HG03378 (cell line): ENCODE results near the gene OR2A2.
"Not testable (repeated sequence)": the region's sequence is repeated elsewhere in the genome, so short reads cannot be mapped to it uniquely, and the experiment has no call there.

Experiments
- ATAC-seq: cut with Tn5 transposase; IDR thresholded peaks from one replicate; pipeline ENCODE4 v1.9.1; 2021; ENCODE audit warnings: mild to moderate bottlenecking, moderate library complexity; ENCODE audit not compliant: unreplicated experiment

OR2A2 gene, protein sequence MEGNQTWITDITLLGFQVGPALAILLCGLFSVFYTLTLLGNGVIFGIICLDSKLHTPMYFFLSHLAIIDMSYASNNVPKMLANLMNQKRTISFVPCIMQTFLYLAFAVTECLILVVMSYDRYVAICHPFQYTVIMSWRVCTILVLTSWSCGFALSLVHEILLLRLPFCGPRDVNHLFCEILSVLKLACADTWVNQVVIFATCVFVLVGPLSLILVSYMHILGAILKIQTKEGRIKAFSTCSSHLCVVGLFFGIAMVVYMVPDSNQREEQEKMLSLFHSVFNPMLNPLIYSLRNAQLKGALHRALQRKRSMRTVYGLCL

DNA sequence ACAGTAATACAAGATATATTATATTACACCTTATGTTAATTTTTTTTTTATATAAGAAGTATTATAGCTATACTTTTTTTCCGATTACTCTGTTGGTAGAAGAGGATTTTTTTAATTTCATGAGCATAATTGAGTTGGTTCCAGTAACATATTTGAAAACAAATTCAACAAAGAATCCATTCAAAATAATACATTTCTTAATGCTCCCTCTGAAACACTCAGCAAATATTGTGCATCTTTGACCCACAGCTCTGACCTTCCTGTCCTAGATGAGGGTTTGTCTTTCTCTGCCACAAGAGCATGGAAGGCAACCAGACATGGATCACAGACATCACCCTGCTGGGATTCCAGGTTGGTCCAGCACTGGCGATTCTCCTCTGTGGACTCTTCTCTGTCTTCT lies at the start of gene OR2A2:
TSS of gene OR2A2 (plus strand) at position 301 of the 400 bp plus-strand sequence. CDS start at position 301, 0 bp downstream.
- ATAC-seq: no peak

GRCh38 chr7:144063710-144064109 lies 45.7 kb upstream of the OR2A2 start:
- ATAC-seq: no peak

- ATAC-seq: no peak
Observed at GRCh38 chr7:144069511-144069910, 39.9 kb upstream of the OR2A2 start, which contains the start of gene OR2A25. Gene OR2A25, plus strand, starts transcription at chr7:144069811. Its CDS starts 4,409 bp downstream, at chr7:144074220.

GRCh38 chr7:144069953-144070352 lies 39.4 kb upstream of the OR2A2 start:
- no peak for ATAC-seq

GRCh38 chr7:144074374-144074773 lies 35.0 kb upstream of the OR2A2 start:
- ATAC-seq: no peak

DNA sequence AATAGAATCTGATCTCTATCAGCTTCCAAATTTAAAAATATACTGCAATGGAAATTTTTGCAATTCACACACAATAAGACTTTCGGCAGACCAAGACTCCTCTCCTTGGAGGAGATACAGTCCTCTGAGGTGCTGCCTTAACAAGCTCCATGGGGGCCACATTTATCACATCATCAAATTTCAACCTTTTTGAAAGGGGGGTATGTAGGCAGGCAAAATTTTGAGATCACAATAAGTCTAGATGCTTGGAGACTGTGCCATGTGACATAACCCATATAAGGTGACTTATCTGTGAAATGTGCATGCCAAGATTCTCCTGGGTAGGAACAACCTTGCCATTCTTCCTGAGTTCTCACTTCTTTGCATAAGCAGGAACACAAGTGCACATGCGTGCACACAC lies 23.4 kb upstream of the OR2A2 start, which contains the start of gene OR2A12:
TSS of gene OR2A12 (plus strand) at position 301 of the 400 bp plus-strand sequence. CDS start 8,830 bp downstream, outside the sequence.
- no peak for ATAC-seq

DNA sequence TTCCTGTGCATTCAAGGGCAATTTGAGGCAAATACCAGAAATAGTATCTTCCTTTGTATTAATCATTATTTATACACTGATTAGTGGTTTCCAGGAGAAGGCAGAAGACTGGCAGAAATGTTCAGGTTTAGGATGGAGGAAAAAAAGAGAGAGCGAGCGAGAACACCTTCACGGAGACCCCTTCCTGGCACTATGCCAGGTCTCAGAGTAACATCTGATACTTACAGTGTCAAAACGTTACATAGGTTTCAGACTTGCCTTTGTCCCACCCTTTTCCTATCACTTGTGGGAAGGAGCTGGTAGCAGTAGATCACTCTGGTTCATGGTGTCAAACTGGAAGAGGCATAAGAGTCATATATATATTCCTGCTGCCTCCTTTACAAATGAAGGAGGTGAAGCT lies 22.7 kb upstream of the OR2A2 start:
- ATAC-seq: no peak

- ATAC-seq: no peak
Observed at GRCh38 chr7:144087230-144087629, 22.2 kb upstream of the OR2A2 start.

GRCh38 chr7:144090667-144091066 lies 18.7 kb upstream of the OR2A2 start:
- no peak for ATAC-seq

GRCh38 chr7:144098776-144099175 lies 10.6 kb upstream of the OR2A2 start:
- ATAC-seq: no peak

DNA sequence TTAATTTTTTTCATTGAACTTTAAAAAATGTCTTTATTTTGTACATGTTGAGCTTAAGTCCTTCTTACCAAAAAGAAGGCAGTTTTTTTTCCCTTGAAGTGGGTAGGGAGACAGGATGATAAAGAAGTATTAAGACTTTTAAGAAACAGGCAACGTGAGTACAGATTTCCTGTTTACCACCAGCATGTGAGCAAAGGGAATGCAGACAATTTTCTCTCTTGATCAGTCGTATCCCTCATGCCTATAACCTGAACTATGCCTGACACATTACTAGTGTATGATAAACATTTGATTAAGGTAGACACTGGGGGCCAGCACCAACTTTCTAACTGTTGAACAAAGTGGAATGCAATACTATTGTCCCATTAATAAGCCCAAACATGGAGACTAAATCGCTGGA lies 8.8 kb upstream of the OR2A2 start:
- no peak for ATAC-seq

GRCh38 chr7:144102041-144102440 lies 7.3 kb upstream of the OR2A2 start:
- ATAC-seq: no peak

DNA sequence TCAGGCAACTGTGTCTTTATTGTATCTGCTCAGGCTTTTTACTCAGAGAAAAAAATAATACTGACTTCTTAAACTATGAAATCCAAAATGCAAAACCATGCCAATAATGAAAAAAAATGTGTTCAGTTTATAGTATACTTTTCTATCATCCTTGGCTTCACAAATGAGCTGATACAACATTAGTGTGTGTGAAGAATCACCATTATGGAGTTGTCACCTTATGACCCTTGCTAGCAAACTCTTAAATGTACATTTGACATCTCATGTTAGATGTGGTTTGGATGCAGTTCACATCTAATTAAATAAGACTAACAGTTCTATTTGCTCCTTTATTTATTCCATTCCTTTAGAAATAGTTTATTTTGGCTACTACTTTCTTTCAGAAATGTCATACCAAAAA lies 4.2 kb upstream of the OR2A2 start:
- ATAC-seq: no peak

GRCh38 chr7:144110272-144110671 lies 889 bp downstream of the OR2A2 start:
- no peak for ATAC-seq

DNA sequence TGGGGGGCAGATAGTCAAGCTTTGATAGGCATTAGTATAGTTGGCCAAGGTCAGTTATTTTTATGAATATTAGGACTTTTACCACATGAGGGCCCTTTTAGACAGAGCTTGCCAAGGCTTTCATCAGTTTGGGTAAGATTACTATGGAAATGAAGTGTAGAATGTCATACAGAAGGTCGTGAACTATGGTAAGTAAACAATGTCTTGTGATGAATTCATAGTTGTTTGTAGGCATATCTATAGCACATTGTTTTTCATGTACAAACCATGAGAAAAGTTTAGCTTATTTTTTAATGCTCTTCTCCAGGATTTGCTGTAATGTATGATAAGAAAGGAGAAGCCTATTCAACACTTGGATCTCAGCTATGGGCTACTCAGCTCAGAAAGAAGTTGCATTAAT lies 4.3 kb downstream of the OR2A2 start:
- ATAC-seq: no peak

DNA sequence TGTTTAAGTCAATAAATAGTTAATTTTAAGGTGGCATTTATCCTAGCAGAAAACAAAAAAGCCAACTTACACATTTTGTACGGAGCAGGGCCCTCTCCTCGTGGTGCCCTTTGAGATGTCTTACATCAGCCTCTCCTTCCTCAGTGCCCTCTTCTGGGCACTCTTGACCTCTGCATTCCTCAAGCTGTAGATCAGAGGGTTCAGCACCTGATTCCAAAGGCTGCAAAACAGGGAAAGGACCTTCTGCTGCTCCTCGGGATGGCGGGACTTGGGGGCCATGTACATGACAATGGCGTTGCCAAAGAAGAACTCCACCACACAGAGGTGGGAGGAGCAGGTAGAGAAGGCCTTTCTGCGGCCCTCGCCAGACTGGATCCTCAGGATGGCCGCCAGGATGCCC lies 9.0 kb downstream of the OR2A2 start:
- ATAC-seq: no peak

GRCh38 chr7:144122876-144123275 lies 13.5 kb downstream of the OR2A2 start, which contains the start of gene OR2A14:
Gene OR2A14, plus strand, starts transcription at chr7:144123176. Its CDS starts 5,937 bp downstream, at chr7:144129113.
- no peak for ATAC-seq

DNA sequence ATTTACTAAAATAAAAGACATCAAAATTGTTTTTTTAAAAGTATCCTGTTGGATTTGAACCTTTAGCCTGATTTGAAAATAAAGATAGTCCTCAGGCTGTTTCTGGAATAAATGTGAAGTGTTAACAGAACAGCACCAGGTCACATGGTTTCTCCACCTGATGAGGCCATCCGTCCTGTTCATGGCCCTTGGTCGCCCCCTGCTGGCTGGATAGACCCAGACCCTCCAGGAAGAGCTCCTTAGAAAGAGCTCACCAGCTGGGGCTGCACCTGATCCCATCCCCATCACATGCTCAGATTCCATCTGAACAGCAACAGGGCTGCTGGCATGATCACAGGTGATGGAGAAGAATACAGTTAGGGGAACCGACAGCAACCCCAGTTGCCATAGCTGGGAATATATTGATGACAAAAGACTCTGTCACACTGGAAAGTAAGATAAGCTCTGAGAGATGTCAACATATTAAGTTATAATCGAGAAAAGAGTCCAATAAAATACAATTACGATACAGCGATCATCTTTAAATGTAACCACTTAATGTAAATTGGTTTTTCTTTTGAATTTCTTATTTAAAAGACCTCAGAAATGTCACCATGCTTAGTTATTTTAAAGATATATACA lies 18.4 kb downstream of the OR2A2 start:
- peak; percentile 99 for ATAC-seq

- ATAC-seq: not testable (repeated sequence)
Observed at GRCh38 chr7:144129601-144130000, 20.2 kb downstream of the OR2A2 start.

DNA sequence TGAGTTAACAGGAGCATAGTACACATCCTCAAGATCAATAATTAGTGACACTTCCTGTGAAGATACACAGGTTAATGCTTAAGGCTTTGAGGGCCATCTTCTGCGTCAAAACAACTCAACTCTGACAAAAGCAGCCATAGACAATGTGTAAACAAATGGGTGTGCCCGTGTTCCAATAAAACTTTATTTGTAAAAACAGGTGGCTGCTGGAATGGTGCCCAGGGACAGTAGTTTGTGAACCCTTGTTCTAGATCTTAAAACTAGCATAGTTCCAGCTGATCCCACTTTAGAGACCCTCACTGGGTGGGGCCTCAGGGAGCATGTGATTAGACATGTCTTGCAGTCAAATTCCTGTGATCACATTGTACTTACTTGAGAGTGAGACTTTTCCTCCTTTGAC lies 21.3 kb downstream of the OR2A2 start:
- ATAC-seq: no peak

- ATAC-seq: no peak
Observed at GRCh38 chr7:144132262-144132661, 22.9 kb downstream of the OR2A2 start.

DNA sequence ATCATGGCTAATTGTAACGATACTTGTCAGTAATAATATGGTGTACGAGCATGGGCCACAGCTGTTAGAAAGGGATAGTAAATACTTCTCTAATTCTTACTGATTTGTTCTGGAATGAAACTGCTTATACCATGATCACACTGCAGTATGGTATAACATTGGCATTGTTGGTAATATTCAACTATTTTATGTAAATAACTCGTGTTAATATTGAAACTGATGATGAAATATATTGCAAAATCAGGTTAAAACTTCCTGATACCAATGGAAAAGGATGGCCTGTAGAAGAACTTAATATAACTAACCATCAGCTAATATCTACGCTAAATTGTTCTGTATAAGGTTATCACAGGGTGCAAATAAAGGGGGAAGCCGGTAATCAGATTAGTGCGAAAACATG lies 23.9 kb downstream of the OR2A2 start:
- no peak for ATAC-seq
